HG03520 (cell line): Measurements from ENCODE around the gene ARTN.

Experiments
- ATAC-seq: cut with Tn5 transposase; IDR thresholded peaks from one replicate; pipeline ENCODE4 v1.9.1; 2021; ENCODE audit warnings: mild to moderate bottlenecking, moderate library complexity; ENCODE audit not compliant: unreplicated experiment

Gene ARTN

DNA sequence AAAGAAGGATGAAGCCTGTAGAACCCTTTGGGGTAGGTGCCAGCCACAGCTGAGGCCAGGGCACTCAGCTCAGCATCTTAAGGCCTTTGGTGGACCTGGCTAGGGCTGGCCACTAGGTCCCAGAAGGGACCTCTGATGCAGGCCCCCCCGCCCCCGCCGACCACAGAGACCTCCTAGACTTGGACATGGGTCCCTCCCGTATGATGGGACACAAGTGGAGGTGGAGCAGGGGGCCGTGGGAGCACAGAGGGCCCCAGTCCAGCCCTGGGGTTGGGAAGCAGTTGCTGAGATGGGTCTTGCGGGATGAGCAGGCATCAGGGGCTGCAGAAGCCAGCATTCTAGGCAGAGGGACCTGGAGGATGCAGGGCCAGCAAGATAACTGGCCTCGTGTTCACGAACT is 48.6 kb downstream of the ARTN start:
- ATAC-seq = no peak

DNA sequence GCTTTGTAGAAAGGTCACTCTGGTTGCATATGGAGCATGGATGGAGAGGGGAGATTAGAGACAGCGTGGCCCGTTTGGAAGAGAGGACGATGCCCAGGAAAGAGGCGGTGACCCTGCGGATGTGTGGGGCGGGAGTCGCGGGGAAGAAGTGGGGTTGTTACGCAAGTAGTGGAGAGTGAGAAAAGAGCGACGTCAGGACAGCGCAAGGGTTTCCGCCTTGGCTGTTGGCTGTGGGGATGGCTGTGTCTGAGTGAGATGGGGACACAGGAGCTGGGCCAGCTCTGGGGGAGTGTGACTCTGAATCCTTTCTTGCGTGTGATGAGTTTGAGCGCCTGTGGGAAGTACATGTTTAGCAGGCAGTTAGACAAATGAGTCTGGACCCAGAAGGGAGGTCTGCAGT is 49.2 kb downstream of the ARTN start:
- no peak for ATAC-seq

DNA sequence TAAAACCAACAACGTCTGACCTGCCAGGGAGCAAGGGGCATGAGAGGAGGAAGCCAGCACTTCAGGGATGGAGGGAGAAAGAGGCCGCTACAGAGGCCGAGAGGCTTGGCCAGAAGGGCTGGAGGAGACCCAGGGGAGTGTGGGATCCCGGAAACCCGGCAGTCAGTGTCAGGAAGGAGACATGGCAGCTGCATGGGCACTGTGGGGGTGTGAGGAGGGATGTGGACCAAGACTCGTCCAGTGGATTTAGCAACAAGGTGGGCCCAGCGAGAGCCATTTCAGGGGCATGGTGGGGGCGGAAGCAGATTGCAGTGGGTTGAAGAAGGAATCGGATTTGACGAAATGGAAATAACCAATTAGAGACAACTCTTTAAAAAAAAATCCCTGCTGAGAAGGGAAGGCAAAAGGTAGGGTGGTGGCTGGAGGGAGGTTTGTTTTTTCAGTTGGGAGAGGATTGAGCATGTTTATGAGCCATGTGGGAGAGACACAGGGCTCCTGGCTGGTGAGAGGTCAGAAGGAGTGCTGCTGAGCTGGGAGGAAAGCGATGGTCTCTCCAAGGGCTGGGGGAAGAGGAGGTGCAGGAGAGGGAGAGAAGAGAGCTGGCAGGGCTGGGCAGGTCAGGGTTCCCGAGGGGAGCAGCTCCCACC is 49.8 kb downstream of the ARTN start:
- no peak for ATAC-seq

DNA sequence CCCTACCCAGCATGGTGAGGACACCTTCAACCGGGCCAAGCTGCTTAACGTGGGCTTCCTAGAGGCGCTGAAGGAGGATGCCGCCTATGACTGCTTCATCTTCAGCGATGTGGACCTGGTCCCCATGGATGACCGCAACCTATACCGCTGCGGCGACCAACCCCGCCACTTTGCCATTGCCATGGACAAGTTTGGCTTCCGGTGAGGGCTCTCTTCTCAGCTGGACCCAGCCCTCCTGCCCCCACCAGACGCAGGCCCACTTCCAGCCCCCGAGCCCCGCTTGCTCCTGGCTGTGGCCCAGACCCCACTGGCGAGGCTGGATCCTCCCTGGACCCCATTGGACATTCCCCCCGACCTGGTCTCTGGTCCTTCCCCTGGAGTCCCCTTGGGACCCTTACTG is 51.3 kb downstream of the ARTN start:
- no peak for ATAC-seq

DNA sequence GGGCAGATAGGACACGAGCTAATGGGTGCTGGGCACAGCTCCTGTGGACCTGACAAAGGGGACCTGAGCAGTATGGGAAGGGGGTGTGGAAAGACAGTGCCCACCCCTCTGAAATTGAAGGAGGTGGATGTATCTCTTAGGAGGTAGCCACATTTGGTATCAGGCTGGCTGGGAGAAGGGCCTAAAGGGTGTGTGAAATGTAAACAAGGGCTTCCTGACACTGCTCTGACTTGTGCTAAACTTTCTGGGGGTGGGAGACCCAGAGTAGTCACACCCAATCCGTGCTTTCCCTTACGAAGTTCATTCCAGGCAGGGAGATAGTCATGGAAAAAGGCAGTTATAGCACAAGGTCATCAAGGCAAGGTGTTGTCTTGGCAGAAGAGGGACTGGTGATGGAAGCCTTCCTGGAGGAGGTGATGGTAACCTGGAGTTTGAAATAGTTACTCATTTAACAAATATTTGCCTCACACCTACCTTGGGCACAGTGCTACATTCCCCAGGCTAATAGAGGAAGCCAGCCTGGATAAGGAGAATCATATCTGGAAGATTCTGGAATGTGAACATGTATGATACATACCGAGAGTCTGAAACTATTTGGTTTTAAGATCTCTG is 52.5 kb downstream of the ARTN start:
- ATAC-seq = no peak

DNA sequence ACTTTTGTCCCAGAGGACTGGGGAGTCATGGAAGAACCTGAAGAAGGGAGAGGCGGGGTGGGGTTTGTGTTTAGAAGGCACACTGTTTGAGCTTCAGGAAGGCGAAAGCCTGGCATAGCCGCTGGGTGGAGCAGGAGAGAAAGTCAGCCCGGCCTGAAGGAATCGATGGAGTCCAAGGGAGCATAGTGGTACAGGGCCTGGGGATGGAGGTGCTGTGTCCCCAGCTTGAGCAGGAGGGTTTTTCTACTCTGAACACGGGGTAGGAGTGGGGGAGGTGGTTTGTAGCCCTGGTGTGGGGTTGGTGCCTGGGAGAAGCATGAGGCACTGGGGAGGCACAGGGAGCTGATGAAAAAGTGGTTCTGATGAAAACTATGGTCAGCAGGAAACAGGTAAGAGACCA is 53.1 kb downstream of the ARTN start:
- ATAC-seq = no peak
